SU-DHL-6 (cell line): ENCODE data around the gene NPFF.

ENCODE experiments used
- CTCF ChIP-seq: fragments of 200-600 bp; sonication (generic); IDR thresholded peaks from one replicate; pipeline ENCODE4 v1.5.1; 2017; ENCODE audit warnings: antibody characterized with exemption, mild to moderate bottlenecking, low read length, moderate library complexity; ENCODE audit not compliant: insufficient read depth, poor library complexity, severe bottlenecking
- EZH2phosphoT487 ChIP-seq: fragments of 200-600 bp; sonication (generic), shearing (Covaris generic); conservative IDR thresholded peaks from 2 replicates; pipeline ENCODE4 v1.6.1; 2018; ENCODE audit warnings: mild to moderate bottlenecking, antibody characterized with exemption, low read length, moderate library complexity, mixed read lengths

GRCh38 chr12:53551889-53552291 lies 44.6 kb upstream of the NPFF start:
- TF ChIP-seq CTCF (no peak), EZH2phosphoT487 (no peak)
